Keratinocyte (primary cell): Measurements from ENCODE around the gene TNFSF15. TPM values are rescaled to one million over a fixed set of nuclear protein-coding genes. Genes with fewer than 3 reads are reported as not detected.

Source experiments
- DNase-seq: peaks from one replicate; pipeline ENCODE4 v3.0.0-alpha.2; 2011; ENCODE audit warnings: low read depth, missing footprints, low spot score
- FAIRE-seq: peaks from 2 replicates; lab custom pipeline; 2011; peaks lifted over from hg19 to GRCh38; lab: Jason Lieb, UNC
- H2AFZ ChIP-seq: 2 replicates; pipeline ENCODE4 v1.6.0; 2012; ENCODE audit warnings: low read length, control low read depth, inconsistent platforms; ENCODE audit not compliant: control insufficient read depth
- H3K27ac ChIP-seq: 2 replicates; pipeline ENCODE4 v1.5.1; 2011; ENCODE audit warnings: low read length; ENCODE audit not compliant: control insufficient read depth, insufficient read depth
- H3K27me3 ChIP-seq: 3 replicates; pipeline ENCODE4 v1.6.0; 2011; ENCODE audit warnings: low read length; ENCODE audit not compliant: control insufficient read depth, insufficient read depth; ENCODE audit errors: extremely low read depth
- H3K36me3 ChIP-seq, 2 experiments: 2 replicates in 1 of 2; 3 replicates in 1 of 2; pipeline ENCODE4 v1.5.1; 2011; ENCODE audit warnings: low read length in 2 of 2, mild to moderate bottlenecking in 1 of 2; ENCODE audit not compliant: control insufficient read depth in 2 of 2, insufficient read depth in 2 of 2; ENCODE audit errors: extremely low read depth in 1 of 2
- H3K4me1 ChIP-seq: 3 replicates; pipeline ENCODE4 v1.5.1; 2011; ENCODE audit warnings: low read length; ENCODE audit not compliant: control insufficient read depth, insufficient read depth; ENCODE audit errors: extremely low read depth
- H3K4me2 ChIP-seq: 3 replicates; pipeline ENCODE4 v1.6.0; 2011; ENCODE audit warnings: low read depth, low read length; ENCODE audit not compliant: control insufficient read depth, insufficient read depth; ENCODE audit errors: extremely low read depth
- H3K4me3 ChIP-seq, 3 experiments: fragments of 200-600 bp in 1 of 3; sonication (generic) in 1 of 3; 2 replicates in 2 of 3; 3 replicates in 1 of 3; pipeline ENCODE4 v1.5.1; 2011 to 2016; ENCODE audit warnings: low read length in 3 of 3, mild to moderate bottlenecking in 3 of 3, control low read depth in 2 of 3, inconsistent platforms in 1 of 3, low read depth in 1 of 3, mixed read lengths in 1 of 3, mixed run types in 1 of 3, moderate library complexity in 1 of 3; ENCODE audit not compliant: control insufficient read depth in 2 of 3, insufficient read depth in 2 of 3; ENCODE audit errors: extremely low read depth in 1 of 3
- H3K79me2 ChIP-seq: 2 replicates; pipeline ENCODE4 v1.6.0; 2012; ENCODE audit warnings: low read length; ENCODE audit not compliant: control insufficient read depth, insufficient read depth
- H3K9ac ChIP-seq: 3 replicates; pipeline ENCODE4 v1.6.0; 2011; ENCODE audit warnings: low read length; ENCODE audit not compliant: control insufficient read depth, insufficient read depth; ENCODE audit errors: extremely low read depth
- H3K9me1 ChIP-seq: 3 replicates; pipeline ENCODE4 v1.6.0; 2011; ENCODE audit warnings: low read length; ENCODE audit not compliant: control insufficient read depth, insufficient read depth; ENCODE audit errors: extremely low read depth
- H3K9me3 ChIP-seq: 2 replicates; pipeline ENCODE4 v1.5.1; 2012; ENCODE audit warnings: low read depth, low read length; ENCODE audit not compliant: control insufficient read depth
- H4K20me1 ChIP-seq: 3 replicates; pipeline ENCODE4 v1.6.0; 2011; ENCODE audit warnings: low read length; ENCODE audit not compliant: control insufficient read depth, insufficient read depth; ENCODE audit errors: extremely low read depth
- CTCF ChIP-seq, 3 experiments: IDR thresholded peaks in 1 of 3; conservative IDR thresholded peaks in 1 of 3; optimal IDR thresholded peaks in 1 of 3; 2 replicates in 2 of 3; 3 replicates in 1 of 3; pipeline versions ENCODE3 to v1.5.1; 2011; ENCODE audit warnings: low read length in 3 of 3, mild to moderate bottlenecking in 3 of 3, moderate library complexity in 2 of 3, control low read depth in 1 of 3, inconsistent platforms in 1 of 3; ENCODE audit not compliant: insufficient read depth in 2 of 3; ENCODE audit errors: extremely low read depth in 1 of 3
- EZH2 ChIP-seq: IDR thresholded peaks from one replicate; pipeline ENCODE4 v1.6.1; 2012; ENCODE audit warnings: inconsistent platforms, mild to moderate bottlenecking, low read length, moderate library complexity
- dilution Hi-C: fragments of 300-500 bp; cut with MboI; formaldehyde crosslinking; loops from one replicate; pipeline ENCODE4 v1.7.0; 2020; ENCODE audit warnings: low sequenced_read_pairs; ENCODE audit not compliant: extremely low pct_ligation_motif_present
- polyA plus RNA-seq, 5 experiments: library from polyadenylated mRNA; depleted of rRNA in 3 of 5; stranded (reverse) in 3 of 5; stranded (forward) in 1 of 5; unstranded in 1 of 5; fragments of >200 nt; gene quantifications; 1 replicate in 1 of 5; 2 replicates in 3 of 5; 3 replicates in 1 of 5; pipeline versions ENCODE4 v1.2.1 to v1.2.3, GENCODE V29; 2011 to 2012; ENCODE audit warnings: missing spikeins in 2 of 5, low read depth in 1 of 5, low replicate concordance in 1 of 5

The TNFSF15 gene
- polyA plus RNA-seq, 1 donor (not counting 4 experiments of a cell fraction or from before 2014, with no cell fraction given), result 1.1 TPM

GRCh38 chr9:114799925-114800324, 5.9 kb downstream of the TNFSF15 start:
- Histone ChIP-seq H3K79me2 (no peaks in the 10 kb centered on the region), H3K9me3 (no peaks in the 10 kb centered on the region), H3K9me1 (no peaks in the 10 kb centered on the region), H3K27me3 (no peaks in the 10 kb centered on the region), H3K4me3 (no peak overlapping the region), H2AFZ (no peak overlapping the region), H4K20me1 (no peaks in the 10 kb centered on the region), H3K4me1 (peaks cover 22% of the 10 kb centered on the region), H3K27ac (no peak overlapping the region), H3K36me3 (no peaks in the 10 kb centered on the region), H3K9ac (no peak overlapping the region), H3K4me2 (no peak overlapping the region)
- DNase-seq (no peak), FAIRE-seq (no peak)
- TF ChIP-seq EZH2 (no peak), CTCF (optimal IDR thresholded peaks at IDR 0.05 in 1 of 3, IDR thresholded peaks at IDR 0.05 in 1 of 3, conservative IDR thresholded peaks at IDR 0.05 in 1 of 3; ENCODE audit: extremely low read depth in 1 of 3, insufficient read depth in 2 of 3, low read length in 3 of 3) (no peak)
- dilution Hi-C loops, result no loop called here

- Histone ChIP-seq H3K4me1 (peaks cover 17% of the 10 kb centered on the region), H3K9me3 (no peaks in the 10 kb centered on the region), H3K36me3 (no peaks in the 10 kb centered on the region), H3K27ac (no peak overlapping the region), H3K9me1 (no peaks in the 10 kb centered on the region), H3K27me3 (no peaks in the 10 kb centered on the region), H3K4me2 (no peak overlapping the region), H2AFZ (no peak overlapping the region), H3K79me2 (no peaks in the 10 kb centered on the region), H3K9ac (no peak overlapping the region), H4K20me1 (no peaks in the 10 kb centered on the region), H3K4me3 (no peak overlapping the region)
- dilution Hi-C loops, result no loop called here
- FAIRE-seq (no peak), DNase-seq (no peak)
- TF ChIP-seq CTCF (optimal IDR thresholded peaks at IDR 0.05 in 1 of 3, IDR thresholded peaks at IDR 0.05 in 1 of 3, conservative IDR thresholded peaks at IDR 0.05 in 1 of 3; ENCODE audit: extremely low read depth in 1 of 3, insufficient read depth in 2 of 3, low read length in 3 of 3) (no peak), EZH2 (no peak)
These were observed 6.4 kb downstream of the TNFSF15 start for GRCh38 chr9:114799441-114799840.
